Myocyte (in vitro differentiated cells): ENCODE measurements around the gene STRN4. TPM values are rescaled to one million over a fixed set of nuclear protein-coding genes. Genes with fewer than 3 reads are reported as not detected.

Experiments
- DNase-seq: peaks from one replicate; pipeline ENCODE4 v3.0.0-alpha.2; 2012; ENCODE audit warnings: low read depth
- microRNA counts: library from miRNA; unstranded; fragments of <30 nt; microRNA quantifications from one replicate; lab custom pipeline; 2016
- microRNA-seq: library from miRNA; unstranded; fragments of <30 nt; microRNA quantifications from one replicate; pipeline ENCODE4, GENCODE V29; 2016
- total RNA-seq: library from RNA; depleted of rRNA; stranded (reverse); fragments of >200 nt; gene quantifications from 2 replicates; pipeline ENCODE4 v1.2.3, GENCODE V29; 2014

The STRN4 gene
- total RNA-seq, 1 donor from 2014 or later, result 75.0 TPM

GRCh38 chr19:46674416-46675178, 71.7 kb downstream of the STRN4 start:
- no peak for DNase-seq

GRCh38 chr19:46670813-46671212, 75.4 kb downstream of the STRN4 start:
- DNase-seq, result no peak

MicroRNA genes within 50 kb of the gene (microRNA counts, 767-probe panel; counts per million panel counts)
- not detected for microRNA hsa-miR-320e (lab: Ali Mortazavi, UCI)

Small RNA genes lying within 50 kb of the gene (microRNA-seq; reads per million reads assigned to microRNA genes)
- gene MIR320E, result 0.97 reads per million

Other genes with a start within 250 kb of the STRN4 start
- gene CALM3, start 145.1 kb downstream of the STRN4 start, total RNA-seq, result 85.6 and 87.7 TPM in 2 replicates
- 0.24 TPM in 1 of 2 replicates, not detected in the other for gene PTGIR, start 121.4 kb downstream of the STRN4 start, total RNA-seq
- not detected in 2 replicates for gene GNG8, start 110.2 kb downstream of the STRN4 start, total RNA-seq
- gene DACT3, start 85.3 kb downstream of the STRN4 start, total RNA-seq, result 3.9 and 5.9 TPM in 2 replicates
- 5.2 and 10.6 TPM in 2 replicates for gene PRKD2, start 29.3 kb downstream of the STRN4 start, total RNA-seq
- gene FKRP, start 393 bp downstream of the STRN4 start, total RNA-seq, result 19.2 and 24.8 TPM in 2 replicates
- gene SLC1A5, start 42.1 kb upstream of the STRN4 start, total RNA-seq, result 32.8 and 49.0 TPM in 2 replicates
- gene AP2S1, start 104.4 kb upstream of the STRN4 start, total RNA-seq, result 82.3 and 89.0 TPM in 2 replicates
- gene ARHGAP35, start 114.5 kb upstream of the STRN4 start, total RNA-seq, result 30.5 and 31.0 TPM in 2 replicates